SU-DHL-6 (cell line): ENCODE measurements around the gene SAGE1.

ENCODE experiments used
- H2AFZ ChIP-seq: fragments of 200-600 bp; sonication (generic); 2 replicates; pipeline ENCODE4 v1.6.1; 2014; ENCODE audit warnings: low read depth, mild to moderate bottlenecking, moderate library complexity, mixed read lengths, antibody characterized with exemption, low read length; ENCODE audit not compliant: severe bottlenecking
- H3F3A ChIP-seq: fragments of 200-600 bp; shearing (Covaris generic); 2 replicates; pipeline ENCODE4 v1.6.0; 2016; ENCODE audit warnings: antibody characterized with exemption, mild to moderate bottlenecking; ENCODE audit not compliant: insufficient read depth
- H3K27ac ChIP-seq: fragments of 200-600 bp; sonication (generic); 2 replicates; pipeline ENCODE4 v1.5.1; 2016; ENCODE audit warnings: low read depth, mild to moderate bottlenecking, low read length, moderate library complexity, mixed read lengths
- H3K27me3 ChIP-seq: fragments of 200-600 bp; sonication (generic), shearing (Covaris generic); 2 replicates; pipeline ENCODE4 v1.6.0; 2014; ENCODE audit warnings: mild to moderate bottlenecking, low read length
- H3K36me3 ChIP-seq: fragments of 200-600 bp; sonication (generic); 2 replicates; pipeline ENCODE4 v1.6.1; 2014; ENCODE audit warnings: mild to moderate bottlenecking, low read length, mixed read lengths
- H3K4me2 ChIP-seq: fragments of 300-600, 200-600 bp; shearing (Covaris generic), sonication (generic); 2 replicates; pipeline ENCODE4 v1.6.0; 2014; ENCODE audit warnings: low read length, low read depth, mild to moderate bottlenecking; ENCODE audit not compliant: poor library complexity, severe bottlenecking
- H3K4me3 ChIP-seq: fragments of 200-600 bp; sonication (generic); 2 replicates; pipeline ENCODE4 v1.5.1; 2014; ENCODE audit warnings: antibody characterized with exemption, low read length, mild to moderate bottlenecking, mixed read lengths; ENCODE audit not compliant: insufficient read depth, poor library complexity, severe bottlenecking
- H3K79me2 ChIP-seq: fragments of 200-600 bp; sonication (generic); 2 replicates; pipeline ENCODE4 v1.6.1; 2014; ENCODE audit warnings: mild to moderate bottlenecking, low read length, moderate library complexity; ENCODE audit not compliant: insufficient read depth
- H3K9ac ChIP-seq: fragments of 200-600 bp; sonication (generic); 2 replicates; pipeline ENCODE4 v1.7.0; 2014; ENCODE audit warnings: mild to moderate bottlenecking, low read length
- H3K9me2 ChIP-seq: fragments of 200-600 bp; sonication (generic); replicated peaks from 2 replicates; pipeline ENCODE4 v1.6.1; 2014; ENCODE audit warnings: low read length; ENCODE audit not compliant: insufficient read depth
- H3K9me3 ChIP-seq: fragments of 200-600 bp; sonication (generic); 2 replicates; pipeline ENCODE4 v1.6.1; 2014; ENCODE audit warnings: low read length, mixed read lengths; ENCODE audit not compliant: insufficient read depth
- H4K20me1 ChIP-seq: fragments of 200-600 bp; sonication (generic); 2 replicates; pipeline ENCODE4 v1.6.1; 2014; ENCODE audit warnings: low read depth, mild to moderate bottlenecking, antibody characterized with exemption, low read length, moderate library complexity, mixed read lengths
- EZH2phosphoT487 ChIP-seq: fragments of 200-600 bp; sonication (generic), shearing (Covaris generic); conservative IDR thresholded peaks from 2 replicates; pipeline ENCODE4 v1.6.1; 2018; ENCODE audit warnings: mild to moderate bottlenecking, antibody characterized with exemption, low read length, moderate library complexity, mixed read lengths
- TF ChIP-seq, protein P1 (sequence below): fragments of 200-600 bp; sonication (generic); IDR thresholded peaks from one replicate; pipeline ENCODE4 v1.5.1; 2017; ENCODE audit warnings: antibody characterized with exemption, mild to moderate bottlenecking, low read length, moderate library complexity; ENCODE audit not compliant: insufficient read depth, poor library complexity, severe bottlenecking

SAGE1 gene

DNA sequence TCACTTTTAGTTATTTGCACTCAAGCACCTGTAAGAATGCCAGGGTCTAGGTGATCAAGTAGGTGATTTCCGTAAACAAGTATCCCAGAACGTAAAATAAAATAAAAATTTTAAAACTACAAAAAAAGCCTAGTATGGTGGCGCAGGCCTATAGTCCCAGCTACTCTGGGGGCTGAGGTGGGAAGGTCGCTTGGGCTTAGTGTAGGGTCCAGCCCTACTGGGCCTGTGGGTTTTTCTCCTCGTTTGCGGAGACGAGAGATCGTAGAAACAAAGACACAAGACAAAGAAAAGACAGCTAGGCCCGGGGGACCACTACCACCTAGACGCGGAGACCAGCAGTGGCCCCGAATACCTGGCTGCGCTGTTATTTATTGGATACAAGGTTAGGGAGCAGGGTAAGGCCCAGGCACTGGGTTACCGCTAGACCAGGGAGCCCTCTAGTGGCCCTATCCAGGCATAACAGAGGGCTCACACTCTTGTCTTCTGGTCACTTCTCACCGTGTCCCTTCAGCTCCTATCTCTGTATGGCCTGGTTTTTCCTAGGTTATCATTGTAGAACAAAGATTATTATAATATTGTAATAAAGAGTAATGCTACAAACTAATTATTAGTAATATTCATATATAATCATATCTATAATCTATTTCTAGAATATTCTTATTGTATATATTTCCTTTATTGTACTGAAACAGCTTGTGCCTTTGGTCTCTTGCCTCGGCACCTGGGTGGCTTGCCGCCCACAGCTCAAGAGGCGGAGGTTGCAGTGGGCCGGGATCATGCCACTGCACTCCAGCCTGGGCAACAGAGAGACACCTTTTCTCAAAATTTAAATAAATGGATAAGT is 38.4 kb downstream of the SAGE1 start:
- Histone ChIP-seq H3K9ac (no peak overlapping the region), H3K4me3 (no peak overlapping the region), H3K36me3 (no peaks in the 10 kb centered on the region), H4K20me1 (no peaks in the 10 kb centered on the region), H3K4me2 (no peak overlapping the region), H3K27ac (no peak overlapping the region), H3K79me2 (no peaks in the 10 kb centered on the region), H2AFZ (no peak overlapping the region), H3K9me3 (no peaks in the 10 kb centered on the region), H3K9me2 (no peaks in the 10 kb centered on the region), H3F3A (no peaks in the 10 kb centered on the region), H3K27me3 (no peaks in the 10 kb centered on the region)
- no peak for TF ChIP-seq EZH2phosphoT487
- TF ChIP-seq, protein P1, sequence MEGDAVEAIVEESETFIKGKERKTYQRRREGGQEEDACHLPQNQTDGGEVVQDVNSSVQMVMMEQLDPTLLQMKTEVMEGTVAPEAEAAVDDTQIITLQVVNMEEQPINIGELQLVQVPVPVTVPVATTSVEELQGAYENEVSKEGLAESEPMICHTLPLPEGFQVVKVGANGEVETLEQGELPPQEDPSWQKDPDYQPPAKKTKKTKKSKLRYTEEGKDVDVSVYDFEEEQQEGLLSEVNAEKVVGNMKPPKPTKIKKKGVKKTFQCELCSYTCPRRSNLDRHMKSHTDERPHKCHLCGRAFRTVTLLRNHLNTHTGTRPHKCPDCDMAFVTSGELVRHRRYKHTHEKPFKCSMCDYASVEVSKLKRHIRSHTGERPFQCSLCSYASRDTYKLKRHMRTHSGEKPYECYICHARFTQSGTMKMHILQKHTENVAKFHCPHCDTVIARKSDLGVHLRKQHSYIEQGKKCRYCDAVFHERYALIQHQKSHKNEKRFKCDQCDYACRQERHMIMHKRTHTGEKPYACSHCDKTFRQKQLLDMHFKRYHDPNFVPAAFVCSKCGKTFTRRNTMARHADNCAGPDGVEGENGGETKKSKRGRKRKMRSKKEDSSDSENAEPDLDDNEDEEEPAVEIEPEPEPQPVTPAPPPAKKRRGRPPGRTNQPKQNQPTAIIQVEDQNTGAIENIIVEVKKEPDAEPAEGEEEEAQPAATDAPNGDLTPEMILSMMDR = peak; percentile 10

GRCh38 chrX:135944486-135944885 is 51.0 kb downstream of the SAGE1 start:
- no peak overlapping the region for H3K9ac ChIP-seq
- no peaks in the 10 kb centered on the region for H3K27me3 ChIP-seq
- H3K4me3 ChIP-seq = no peak overlapping the region
- TF ChIP-seq, protein P1 = no peak
- no peak for TF ChIP-seq EZH2phosphoT487
- no peaks in the 10 kb centered on the region for H3F3A ChIP-seq
- no peaks in the 10 kb centered on the region for H3K9me2 ChIP-seq
- H3K27ac ChIP-seq = no peak overlapping the region
- H3K9me3 ChIP-seq = no peaks in the 10 kb centered on the region
- no peaks in the 10 kb centered on the region for H4K20me1 ChIP-seq
- no peaks in the 10 kb centered on the region for H3K36me3 ChIP-seq
- H2AFZ ChIP-seq = no peak overlapping the region
- H3K4me2 ChIP-seq = no peak overlapping the region
- no peaks in the 10 kb centered on the region for H3K79me2 ChIP-seq

GRCh38 chrX:135951291-135951690 is 57.8 kb downstream of the SAGE1 start:
- no peaks in the 10 kb centered on the region for H3F3A ChIP-seq
- no peaks in the 10 kb centered on the region for H3K9me3 ChIP-seq
- no peaks in the 10 kb centered on the region for H3K9me2 ChIP-seq
- no peak overlapping the region for H3K4me3 ChIP-seq
- H3K27ac ChIP-seq = no peak overlapping the region
- no peaks in the 10 kb centered on the region for H3K27me3 ChIP-seq
- no peak overlapping the region for H2AFZ ChIP-seq
- H3K79me2 ChIP-seq = no peaks in the 10 kb centered on the region
- H3K4me2 ChIP-seq = no peak overlapping the region
- TF ChIP-seq, protein P1 = no peak
- no peak for TF ChIP-seq EZH2phosphoT487
- H3K36me3 ChIP-seq = no peaks in the 10 kb centered on the region
- H3K9ac ChIP-seq = no peak overlapping the region
- H4K20me1 ChIP-seq = no peaks in the 10 kb centered on the region
